Stimulated activated CD4-positive, alpha-beta T cell treated with anti-CD3 and anti-CD28 coated beads, TNF-alpha, amount 100 ng/mL, for 4 hours (primary cell): Measurements from ENCODE around the gene DENND4A.
A peak's percentile ranks its signal among the peaks of the same experiment; 100 is the strongest.
"Not testable (repeated sequence)": the region's sequence is repeated elsewhere in the genome, so short reads cannot be mapped to it uniquely, and the experiment has no call there.

Experiments
- DNase-seq, 3 experiments: peaks; one replicate each; pipeline ENCODE4 v3.0.0-alpha.2; 2020; ENCODE audit warnings: low read depth in 3 of 3

Gene DENND4A

DNA sequence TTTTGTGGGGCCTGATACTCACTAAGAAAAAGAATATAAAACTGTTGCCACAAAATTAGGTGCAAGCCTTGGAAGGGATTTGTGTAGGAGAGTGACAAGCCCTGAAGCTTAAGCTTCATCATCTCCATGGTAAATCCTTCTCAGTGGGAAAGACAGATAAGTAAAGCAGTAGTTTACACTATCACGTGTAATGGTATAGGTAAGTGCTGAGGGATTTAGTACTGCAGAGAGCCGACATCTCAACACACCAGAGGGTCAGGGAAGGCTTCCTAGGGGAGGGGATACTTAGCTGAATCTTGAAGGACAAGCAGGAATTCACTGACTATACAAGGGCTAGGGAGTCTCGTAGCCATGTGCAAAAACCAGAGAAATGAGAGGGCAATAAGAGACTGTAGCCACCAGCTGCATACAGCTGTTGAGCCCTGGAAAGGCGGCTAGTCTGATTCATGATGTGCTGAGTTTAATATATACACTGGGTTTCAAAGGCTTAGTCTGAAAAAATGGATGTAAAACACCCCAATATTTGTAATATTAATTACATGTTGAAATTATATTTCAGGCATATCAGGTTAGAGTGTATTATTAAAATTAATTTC, 159.2 kb downstream of the DENND4A start:
- DNase-seq, result no peak

DNA sequence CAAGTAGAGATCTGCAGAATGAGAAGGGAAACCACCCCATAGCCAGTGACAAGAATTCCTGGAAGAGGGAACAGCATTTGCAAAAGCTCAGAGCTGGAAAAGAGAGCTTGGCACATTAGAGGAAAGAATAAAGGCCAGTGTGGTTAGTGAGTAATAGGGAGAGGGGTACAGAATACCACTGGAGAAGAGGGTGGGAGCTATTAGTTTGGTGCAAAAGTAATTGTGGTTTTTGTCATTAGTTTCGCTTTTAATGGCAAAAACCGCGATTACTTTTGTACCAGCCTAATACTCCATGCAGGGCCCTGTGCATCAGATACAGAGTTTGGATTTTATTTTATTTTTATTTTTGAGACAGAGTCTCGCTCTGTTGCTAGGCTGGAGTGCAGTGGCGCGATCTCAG, 160.6 kb downstream of the DENND4A start:
- DNase-seq, result no peak

DNA sequence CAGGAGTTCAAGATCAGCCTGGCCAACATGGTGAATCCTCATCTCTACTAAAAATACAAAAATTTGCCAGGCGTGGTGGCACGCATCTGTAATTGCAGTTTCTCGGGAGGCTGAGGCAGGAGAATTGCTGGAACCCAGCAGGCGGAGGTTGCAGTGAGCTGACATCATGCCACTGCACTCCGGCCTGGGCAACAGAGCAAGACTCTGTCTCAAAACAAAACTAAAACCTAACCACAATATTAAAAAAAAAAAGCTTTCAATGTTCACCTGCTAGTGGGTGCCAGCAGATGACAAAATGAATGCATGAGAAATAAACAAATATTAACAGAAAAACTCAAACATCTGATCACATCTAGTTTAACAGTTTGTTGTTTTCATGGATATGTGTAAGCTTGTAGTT, 161.3 kb downstream of the DENND4A start:
- DNase-seq, result no peak

- no peak for DNase-seq
Measured at GRCh38 chr15:65629548-65629947, 162.5 kb downstream of the DENND4A start.

DNA sequence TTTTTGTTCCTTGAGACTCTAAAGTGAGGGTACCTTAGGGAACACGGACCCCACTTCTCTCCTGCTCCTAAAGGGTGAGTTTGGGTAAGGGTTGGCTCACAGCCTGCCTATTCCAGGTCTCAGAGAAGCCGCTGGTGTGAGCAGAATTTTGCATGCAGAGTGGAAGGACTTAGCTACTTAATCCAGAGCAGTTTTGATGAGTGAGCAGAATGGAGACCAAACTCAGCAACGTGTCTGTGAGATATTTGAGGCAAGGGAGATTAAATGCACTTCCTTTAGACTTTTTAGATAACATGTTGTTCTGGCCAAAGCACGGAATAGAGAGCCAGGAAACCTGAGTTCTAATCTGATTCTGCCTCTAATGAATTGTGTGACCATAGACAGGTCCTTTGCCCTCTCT, 165.2 kb downstream of the DENND4A start:
- no peak for DNase-seq

DNA sequence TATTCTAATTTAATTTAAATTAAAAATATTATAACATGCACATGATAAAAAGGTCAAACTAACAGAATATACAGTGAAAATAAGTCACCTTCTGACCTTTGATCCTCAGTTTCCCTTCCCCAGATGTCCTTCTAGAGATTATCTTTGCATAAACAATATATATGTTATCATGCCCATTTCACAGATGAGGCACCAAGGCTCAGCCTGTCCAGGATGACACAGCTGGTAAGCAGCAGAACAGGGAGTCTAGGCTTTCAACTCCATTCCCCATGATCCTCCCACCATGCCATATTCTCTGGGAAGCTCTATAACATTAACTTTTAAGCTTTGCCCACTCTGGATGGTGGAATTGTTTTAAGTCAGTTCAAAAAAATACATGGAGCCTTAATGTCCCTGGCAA, 169.0 kb downstream of the DENND4A start:
- DNase-seq, result no peak

DNA sequence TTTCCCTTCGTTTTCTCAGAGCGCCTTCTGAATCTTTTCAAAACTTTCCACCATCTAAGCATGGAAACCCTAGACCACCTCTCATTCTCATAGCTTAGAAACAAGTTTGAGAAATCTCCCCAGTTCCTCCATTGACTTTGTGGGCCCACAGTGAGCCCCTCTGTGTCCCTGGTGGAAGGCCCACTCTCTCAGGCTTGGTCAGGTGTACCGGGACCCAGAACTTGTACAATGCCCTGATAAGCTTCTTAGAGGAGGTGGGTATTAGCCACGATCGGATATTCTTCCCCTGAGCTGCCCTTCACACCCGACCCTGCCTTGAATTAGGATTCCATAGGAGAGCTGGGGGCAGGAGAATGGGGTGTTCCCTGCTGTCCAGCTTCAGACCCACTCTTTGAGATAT, 170.5 kb downstream of the DENND4A start, which contains the start of gene SLC24A1:
Gene SLC24A1 (plus strand): TSS at position 301 of the 400 bp plus-strand sequence. CDS start 2,143 bp downstream, outside the sequence.
- DNase-seq, result no peak

GRCh38 chr15:65620833-65621232, 171.3 kb downstream of the DENND4A start:
- no peak for DNase-seq

GRCh38 chr15:65619626-65620290, 172.3 kb downstream of the DENND4A start:
- DNase-seq, result no peak

DNA sequence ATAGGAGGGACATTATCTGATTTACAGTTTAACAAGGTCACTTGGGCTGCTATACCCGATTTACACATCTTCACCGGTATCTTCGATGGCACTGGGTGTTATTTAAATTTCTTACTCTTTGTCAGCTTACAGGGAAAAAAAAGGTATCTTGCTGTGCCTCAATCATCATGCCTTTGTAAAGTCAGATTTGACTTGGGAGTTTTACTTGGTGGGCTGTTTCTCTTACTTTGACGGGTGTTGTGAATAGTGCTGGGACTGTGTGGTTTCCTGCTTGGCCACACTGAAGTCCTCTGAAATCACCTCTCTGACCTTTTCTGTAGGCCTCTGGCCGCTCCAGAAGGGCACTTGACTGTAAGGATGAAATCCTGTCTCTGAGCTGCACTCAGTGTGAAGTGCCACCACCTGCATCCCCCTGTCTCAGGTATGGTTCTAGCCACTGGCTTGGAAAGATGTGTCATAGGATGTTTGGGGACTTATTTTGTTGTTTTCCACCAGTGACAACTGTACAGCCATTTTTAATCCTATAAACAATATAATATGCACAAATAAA, 173.5 kb downstream of the DENND4A start:
- DNase-seq, result no peak

DNA sequence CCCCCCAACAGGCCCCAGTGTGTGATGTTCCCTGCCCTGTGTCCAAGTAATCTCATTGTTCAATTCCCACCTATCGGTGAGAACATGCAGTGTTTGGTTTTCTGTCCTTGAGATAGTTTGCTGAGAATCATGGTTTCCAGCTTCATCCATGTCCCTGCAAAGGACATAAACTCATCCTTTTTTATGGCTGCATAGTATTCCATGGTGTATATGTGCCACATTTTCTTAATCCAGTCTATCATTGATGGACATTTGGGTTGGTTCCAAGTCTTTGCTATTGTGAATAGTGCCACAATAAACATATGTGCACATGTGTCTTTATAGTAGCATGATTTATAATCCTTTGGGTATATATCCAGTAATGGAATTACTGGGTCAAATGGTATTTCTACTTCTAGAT, 176.2 kb downstream of the DENND4A start:
- not testable (repeated sequence) for DNase-seq

- DNase-seq, result no peak
Measured at GRCh38 chr15:65612949-65613744, 178.9 kb downstream of the DENND4A start.

- no peak for DNase-seq
Measured at GRCh38 chr15:65612616-65612946, 179.5 kb downstream of the DENND4A start.

DNA sequence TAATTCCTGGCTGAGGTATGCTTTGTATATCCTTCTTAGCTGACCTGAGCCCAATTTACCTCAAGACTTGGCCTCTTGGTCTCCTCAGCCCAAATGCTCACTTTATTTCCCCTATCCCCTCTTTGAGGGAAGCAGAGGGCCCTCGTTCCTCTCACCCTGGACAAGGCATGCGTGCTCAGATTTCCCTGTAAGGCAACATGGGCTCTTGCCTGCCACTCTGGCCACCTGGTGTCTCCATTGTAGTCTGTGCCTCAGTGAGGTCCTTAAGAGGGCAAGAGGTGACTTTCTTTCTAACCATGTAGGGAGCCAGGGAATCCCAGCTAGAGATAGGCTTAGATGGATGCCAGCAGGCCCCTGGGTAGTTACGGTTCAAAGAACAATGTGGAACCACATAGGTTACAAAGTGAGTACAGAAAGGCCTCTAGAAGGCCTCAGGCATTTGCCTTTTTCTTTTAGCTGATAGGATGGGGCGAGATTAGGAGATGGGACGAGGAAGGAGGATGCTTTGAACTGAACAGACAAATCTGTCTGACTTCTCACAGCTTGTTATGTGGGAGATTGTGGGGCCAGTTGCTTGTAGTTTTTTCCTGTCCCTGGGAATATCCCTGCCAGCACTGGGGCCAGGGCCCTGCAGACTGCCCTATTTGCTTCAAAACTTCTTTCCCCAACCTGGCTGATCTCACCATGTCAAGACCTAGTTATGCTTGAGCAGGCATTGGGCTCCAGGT, 180.0 kb downstream of the DENND4A start:
- no peak for DNase-seq

GRCh38 chr15:65610871-65611718, 181.0 kb downstream of the DENND4A start, which contains the start of gene INTS14:
TSS of gene INTS14 (minus strand) at chr15:65611131. CDS start at chr15:65607380, 3,751 bp downstream.
- DNase-seq, result peak; percentile 86 to 94 (median 90)
